Fibroblast of the aortic adventitia (primary cell): ENCODE data around the gene WDR64. TPM values are rescaled to one million over a fixed set of nuclear protein-coding genes. Genes with fewer than 3 reads are reported as not detected.
A peak's percentile ranks its signal among the peaks of the same experiment; 100 is the strongest.

Experiments
- DNase-seq: peaks from one replicate; pipeline ENCODE4 v3.0.0-alpha.2; 2010; ENCODE audit warnings: low read depth
- H3K4me3 ChIP-seq: 2 replicates; pipeline ENCODE4 v1.5.1; 2011; ENCODE audit warnings: low read depth, mild to moderate bottlenecking, control low read depth, low read length, moderate library complexity
- CTCF ChIP-seq: IDR thresholded peaks from 2 replicates; pipeline ENCODE4 v1.5.1; 2011; ENCODE audit warnings: mild to moderate bottlenecking, low read length, control low read depth, inconsistent platforms; ENCODE audit not compliant: insufficient read depth
- total RNA-seq: library from RNA; depleted of rRNA; stranded (reverse); fragments of >200 nt; gene quantifications from 2 replicates; pipeline ENCODE4 v1.2.3, GENCODE V29; 2012; ENCODE audit warnings: low replicate concordance

Gene WDR64
- total RNA-seq, 1 donor: not detected

GRCh38 chr1:241615043-241615974, 36.8 kb upstream of the WDR64 start:
- TF ChIP-seq CTCF: no peak

GRCh38 chr1:241617426-241617825, 34.7 kb upstream of the WDR64 start:
- TF ChIP-seq CTCF: no peak
- no peak overlapping the region for H3K4me3 ChIP-seq
- DNase-seq: no peak

More at GRCh38 chr1:241615043-241615974, 36.8 kb upstream of the WDR64 start:
- H3K4me3 ChIP-seq: no peak overlapping the region
- no peak for DNase-seq

- peak; percentile 70 for DNase-seq
- no peak for TF ChIP-seq CTCF
- H3K4me3 ChIP-seq: no peak overlapping the region
Measured at GRCh38 chr1:241622669-241623068, 29.4 kb upstream of the WDR64 start.

- H3K4me3 ChIP-seq: no peak overlapping the region
- peak; percentile 47 for DNase-seq
- TF ChIP-seq CTCF: no peak
Measured at GRCh38 chr1:241624935-241625334, 27.1 kb upstream of the WDR64 start.

GRCh38 chr1:241627453-241628259, 24.4 kb upstream of the WDR64 start:
- TF ChIP-seq CTCF: peak; percentile 72
- H3K4me3 ChIP-seq: no peak overlapping the region
- DNase-seq: peak; percentile 87

GRCh38 chr1:241630005-241630404, 22.1 kb upstream of the WDR64 start:
- TF ChIP-seq CTCF: no peak
- H3K4me3 ChIP-seq: no peak overlapping the region
- DNase-seq: no peak
